Stimulated activated CD8-positive, alpha-beta memory T cell treated with anti-CD3 and anti-CD28 coated beads, Interleukin-15, amount 100 ng/mL, for 48 hours (primary cell): ENCODE data around the gene TSPAN4.

ENCODE experiments used
- DNase-seq, 2 donors: peaks; one replicate each; pipeline ENCODE4 v3.0.0-alpha.2; 2020; ENCODE audit warnings: low read depth in 2 of 2

Gene TSPAN4

DNA sequence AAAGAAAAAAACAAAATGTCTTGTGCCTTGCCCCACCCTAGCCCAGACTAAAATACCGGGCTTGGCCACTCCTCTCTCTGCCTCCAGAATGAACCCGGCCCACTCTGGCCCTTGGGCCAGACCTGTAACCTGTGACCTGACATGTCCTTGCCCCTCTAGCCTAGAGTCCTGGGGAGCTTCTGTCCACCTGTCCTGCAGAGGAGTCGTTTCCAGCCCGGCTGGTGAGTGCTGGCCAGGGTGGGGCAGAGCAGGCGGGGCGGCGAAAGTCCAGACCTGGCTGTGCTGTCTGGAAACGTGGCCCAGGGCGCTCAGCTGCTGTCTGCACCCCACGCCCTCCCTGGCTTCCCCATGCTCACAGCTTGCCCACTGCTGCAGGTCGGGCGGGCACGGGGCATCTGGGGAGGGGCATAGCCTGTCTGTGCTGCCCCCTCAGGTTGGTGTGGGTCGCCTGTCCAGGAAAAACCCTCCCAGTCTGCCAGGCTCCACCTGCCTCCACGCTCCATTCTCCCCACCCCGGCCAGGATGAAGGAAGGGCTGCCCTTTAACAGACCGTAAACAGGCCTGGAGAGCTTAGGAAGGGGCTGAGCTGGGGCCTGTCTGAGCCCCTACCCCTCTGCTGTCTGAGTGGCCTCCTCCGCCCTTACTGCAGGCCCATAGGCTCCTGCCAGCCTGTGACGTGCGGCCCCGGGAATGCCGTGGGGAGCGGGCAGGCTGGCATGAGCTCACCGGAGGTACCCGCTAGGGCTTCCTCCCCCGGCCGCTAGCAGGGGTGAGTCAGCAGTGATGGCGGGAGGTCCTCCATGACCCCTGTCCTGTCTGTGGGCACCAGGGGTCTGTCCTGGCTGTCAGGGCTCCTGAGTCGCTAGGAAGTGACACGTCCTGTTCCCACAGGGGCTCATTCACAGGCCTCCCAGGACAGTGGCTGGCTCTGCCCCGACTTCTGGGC is 8.0 kb upstream of the TSPAN4 start:
- DNase-seq: no peak

DNA sequence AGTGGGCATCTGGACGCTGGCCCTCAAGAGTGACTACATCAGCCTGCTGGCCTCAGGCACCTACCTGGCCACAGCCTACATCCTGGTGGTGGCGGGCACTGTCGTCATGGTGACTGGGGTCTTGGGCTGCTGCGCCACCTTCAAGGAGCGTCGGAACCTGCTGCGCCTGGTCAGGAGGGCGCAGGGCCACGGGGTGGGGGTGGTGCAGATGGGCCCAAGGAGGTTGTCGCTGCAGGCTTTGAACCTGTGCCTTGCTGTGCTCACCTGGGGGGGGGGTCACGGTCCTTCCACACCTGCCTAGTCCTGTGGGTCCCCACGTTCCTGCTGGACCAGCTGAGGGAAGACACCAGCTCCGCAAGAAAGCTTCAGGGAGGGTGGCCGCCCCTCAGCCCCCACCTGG is 6.4 kb upstream of the TSPAN4 start:
- DNase-seq: no peak

DNA sequence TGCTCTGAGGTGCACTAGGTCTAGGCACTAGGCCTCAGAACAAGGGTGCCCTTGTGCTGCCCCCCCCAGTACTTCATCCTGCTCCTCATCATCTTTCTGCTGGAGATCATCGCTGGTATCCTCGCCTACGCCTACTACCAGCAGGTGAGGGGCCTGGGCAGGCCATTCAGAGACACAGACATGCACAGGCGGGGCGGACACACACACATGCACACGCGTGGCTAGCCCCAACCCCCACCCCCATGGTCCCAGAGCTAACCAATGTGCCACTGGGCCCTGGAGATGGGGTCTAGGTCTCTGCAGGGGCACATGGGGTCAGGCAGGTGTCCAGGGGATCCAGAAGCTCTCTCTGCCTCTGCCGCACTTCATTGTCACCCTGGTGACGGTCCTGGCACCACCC is 6.0 kb upstream of the TSPAN4 start:
- DNase-seq: no peak

DNA sequence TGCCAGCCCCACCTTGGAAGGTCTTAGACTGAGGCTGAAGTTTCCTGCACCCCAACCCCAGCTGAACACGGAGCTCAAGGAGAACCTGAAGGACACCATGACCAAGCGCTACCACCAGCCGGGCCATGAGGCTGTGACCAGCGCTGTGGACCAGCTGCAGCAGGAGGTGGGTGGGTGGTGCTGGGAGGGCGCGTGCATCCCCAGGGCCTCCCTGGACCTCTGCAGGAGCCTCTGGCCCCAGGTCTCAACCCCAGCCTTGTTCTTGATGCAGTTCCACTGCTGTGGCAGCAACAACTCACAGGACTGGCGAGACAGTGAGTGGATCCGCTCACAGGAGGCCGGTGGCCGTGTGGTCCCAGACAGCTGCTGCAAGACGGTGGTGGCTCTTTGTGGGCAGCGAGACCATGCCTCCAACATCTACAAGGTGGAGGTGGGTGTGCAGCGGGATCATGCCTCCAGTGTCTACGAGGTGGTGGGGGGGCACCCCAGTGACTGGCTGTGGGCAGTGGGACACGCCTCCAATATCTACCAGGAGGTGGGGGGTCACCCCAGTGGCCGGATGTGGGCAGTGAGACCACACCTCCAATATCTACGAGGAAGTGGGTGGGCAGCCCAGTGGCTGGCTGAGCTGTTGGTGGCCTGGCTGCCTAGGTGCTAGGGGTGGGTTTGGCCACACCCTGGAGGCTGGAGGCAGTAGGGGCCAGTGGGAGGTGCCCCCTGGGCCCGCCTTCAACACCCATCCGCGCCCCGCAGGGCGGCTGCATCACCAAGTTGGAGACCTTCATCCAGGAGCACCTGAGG is 5.3 kb upstream of the TSPAN4 start:
- no peak for DNase-seq

DNA sequence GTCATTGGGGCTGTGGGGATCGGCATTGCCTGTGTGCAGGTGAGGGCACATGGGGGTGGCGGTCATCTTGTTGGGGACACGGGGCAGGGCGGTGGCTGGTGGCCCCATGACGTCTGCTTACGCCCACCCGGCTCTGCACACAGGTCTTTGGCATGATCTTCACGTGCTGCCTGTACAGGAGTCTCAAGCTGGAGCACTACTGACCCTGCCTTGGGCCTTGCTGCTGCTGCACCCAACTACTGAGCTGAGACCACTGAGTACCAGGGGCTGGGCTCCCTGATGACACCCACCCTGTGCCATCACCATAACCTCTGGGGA is 4.7 kb upstream of the TSPAN4 start:
- DNase-seq: no peak

DNA sequence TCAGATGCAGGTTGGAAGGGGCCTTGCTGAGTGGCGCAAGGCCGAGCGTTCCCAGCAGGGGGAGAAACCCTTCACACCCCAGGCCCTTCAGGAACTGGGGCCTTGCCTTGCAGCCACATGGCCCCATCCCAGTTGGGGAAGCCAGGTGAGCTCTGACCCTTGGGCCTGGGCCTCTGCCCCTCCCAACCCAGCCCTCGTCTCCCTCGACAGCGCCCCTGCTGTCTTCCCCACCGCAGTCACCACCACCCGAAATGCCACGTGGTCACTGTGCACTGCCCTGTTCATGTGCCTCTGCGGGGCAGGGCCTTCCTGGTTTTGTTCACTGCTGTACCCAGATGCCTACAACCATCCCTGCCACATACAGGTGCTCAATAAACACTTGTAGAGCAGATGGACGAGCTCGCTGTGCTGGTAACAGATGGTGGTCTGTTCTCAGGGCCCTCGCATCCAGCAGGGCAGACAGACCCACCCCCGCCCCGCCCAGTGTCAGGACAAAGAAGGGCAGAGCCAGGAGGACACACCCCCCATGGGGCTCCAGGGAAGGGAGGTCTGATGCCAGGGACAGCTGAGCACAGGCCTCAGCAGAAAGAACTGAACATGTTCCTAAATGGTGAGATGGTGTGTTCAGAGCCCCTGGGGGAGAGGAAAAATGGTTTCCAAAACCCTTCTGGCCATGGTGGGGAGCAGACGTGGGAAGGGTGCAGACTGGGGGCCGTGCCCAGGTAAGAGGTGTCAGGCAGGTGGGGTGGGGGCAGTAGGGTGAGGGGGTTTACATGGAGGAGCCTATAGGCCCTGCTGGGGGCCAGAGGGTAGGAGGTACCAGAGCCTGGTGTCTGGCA is 4.0 kb upstream of the TSPAN4 start:
- DNase-seq: no peak

DNA sequence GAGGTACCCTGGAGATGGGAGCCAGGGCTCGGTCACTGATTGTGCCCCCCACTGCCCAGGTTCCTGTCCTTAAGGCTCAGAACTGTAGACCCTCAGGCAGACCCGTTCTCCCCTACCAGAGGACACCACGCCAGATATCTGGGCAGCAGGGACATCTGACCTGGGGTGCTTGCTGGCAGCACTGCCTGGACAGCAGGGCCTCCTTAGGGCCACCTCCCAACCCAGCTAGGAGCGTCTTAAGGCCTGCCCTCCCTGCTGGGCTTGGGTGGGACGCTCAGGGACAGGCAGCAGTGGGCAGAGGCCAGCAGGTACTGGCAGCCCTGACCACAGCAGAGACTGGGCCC is 3.4 kb upstream of the TSPAN4 start:
- no peak for DNase-seq

DNA sequence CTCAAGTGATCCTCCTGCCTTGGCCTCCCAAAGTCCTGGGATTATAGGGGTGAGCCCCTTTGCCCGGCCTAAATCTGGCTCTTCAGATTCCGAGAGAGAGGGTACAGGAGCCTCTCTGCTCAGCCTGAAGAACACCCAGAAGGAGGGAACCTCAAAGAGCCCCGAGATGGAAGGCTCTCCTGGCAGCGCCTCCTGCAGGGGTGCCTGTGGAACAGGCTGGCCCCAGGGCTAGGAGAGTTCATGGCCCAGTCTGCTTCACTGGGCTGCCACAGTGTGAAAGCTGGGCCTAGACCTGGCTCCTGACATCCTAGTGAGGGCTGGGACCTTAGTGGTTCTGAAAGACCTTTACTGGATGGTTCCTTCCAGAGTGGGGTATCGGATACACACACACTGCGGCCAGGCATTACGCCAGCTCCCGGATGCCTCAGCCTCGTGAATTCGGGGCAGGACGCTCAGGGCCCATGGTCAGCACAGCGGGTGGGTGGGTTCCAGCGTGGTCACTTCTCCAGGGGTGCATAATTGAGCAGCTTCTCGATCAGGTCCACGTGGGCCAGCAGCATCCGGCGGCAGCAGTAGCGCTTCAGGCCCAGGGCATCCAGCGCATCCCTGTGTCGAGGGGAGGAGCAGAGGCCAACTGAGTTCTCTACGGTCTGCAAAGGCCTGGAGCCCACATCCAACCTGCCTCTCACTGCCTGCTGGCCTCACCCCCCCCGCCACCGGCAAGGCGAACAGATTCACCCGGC is 2.6 kb upstream of the TSPAN4 start:
- no peak for DNase-seq

DNA sequence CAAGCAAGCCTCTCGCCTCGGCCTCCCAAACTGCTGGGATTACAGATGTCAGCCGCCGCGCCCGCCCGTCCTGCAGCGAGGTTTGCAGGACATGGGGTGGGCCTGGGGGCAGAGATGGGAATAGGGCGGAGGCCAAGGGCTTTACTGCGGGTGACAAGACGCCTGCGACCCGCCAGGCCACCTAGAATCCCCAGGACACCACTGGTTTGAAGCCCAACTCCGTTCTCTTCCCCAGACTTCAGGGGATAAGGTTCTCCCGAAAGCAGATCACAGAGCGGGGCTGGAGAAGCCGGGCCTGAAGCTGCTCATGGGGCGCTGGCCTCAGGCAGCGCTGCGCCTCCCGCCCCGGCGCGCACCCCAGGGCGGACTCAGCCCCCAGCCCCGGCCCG is 677 bp upstream of the TSPAN4 start:
- DNase-seq: no peak

DNA sequence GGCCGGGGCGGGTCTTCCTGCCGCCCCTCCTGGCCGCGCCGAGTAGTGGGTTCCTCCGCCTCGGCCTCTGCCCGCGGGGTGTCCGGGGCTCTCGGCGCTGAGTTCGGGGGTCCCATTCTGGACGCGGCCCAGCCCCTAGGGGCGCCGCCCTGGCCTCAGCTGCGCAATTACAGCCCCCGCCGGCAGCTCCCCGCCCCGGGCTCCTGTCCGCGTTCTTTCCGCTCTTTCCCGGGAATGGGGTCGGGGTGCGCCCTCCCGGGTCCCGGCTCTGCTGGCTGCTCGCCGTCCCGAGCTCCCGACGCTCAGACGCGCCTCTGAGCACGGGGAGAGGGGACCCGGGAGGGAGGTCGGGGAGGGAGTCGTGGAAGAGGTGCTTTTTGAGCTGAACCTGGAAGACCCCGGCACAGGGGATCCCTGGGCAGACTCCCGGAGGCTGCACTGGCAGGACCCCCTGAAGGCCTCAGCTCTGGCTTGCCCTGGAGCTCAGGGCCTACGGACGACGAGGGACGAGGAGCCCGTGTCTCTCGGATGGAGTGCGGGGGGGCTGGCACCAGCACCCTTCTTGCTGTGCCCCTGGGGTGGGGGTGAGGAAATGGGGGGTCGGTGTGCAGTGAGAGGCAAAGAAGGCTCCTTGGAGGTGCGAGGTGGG is 558 bp downstream of the TSPAN4 start:
- no peak for DNase-seq

DNA sequence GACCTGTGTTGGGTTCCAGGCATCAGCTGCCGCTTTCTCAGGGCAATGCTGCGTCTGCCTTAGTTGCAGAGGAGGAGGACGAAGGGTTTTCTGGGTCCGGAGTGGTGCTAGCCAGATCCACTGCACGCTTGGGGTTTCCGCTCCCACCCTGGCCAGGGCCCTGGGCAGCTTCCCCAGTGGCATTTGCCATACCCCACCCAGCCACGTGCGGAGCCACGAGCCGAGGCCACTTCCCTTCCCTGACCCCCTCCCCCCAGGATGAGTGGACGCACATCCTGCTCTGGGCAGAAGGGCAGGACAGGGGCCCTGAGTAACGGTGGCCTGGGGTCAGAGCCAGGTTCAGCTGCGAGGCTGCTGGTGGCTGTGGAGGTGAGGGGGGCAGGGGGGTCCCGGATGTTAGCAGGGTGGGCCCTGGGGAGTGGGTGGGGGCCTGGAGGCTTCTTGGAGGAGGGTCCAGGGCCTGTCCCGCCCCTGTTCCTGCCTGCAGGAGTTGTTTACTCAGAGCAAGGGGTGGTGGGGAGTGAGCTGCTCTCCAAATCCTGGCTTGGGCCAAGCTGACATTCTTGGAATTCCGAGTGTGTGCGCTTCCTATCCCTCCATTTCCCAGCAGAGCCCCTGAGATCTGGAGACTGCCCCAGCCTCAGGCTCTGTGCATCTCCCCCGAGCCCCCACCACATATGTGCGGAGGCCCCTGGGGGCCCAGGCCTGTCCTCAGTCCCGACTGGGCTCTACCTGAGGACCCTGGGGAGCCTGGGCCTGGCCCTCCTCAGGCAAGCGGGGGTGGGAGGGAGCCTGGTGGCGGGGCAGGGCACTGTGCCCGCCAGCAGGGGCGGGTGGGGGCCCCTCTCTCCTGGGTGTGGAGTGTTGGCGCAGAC is 1.4 kb downstream of the TSPAN4 start:
- no peak for DNase-seq

DNA sequence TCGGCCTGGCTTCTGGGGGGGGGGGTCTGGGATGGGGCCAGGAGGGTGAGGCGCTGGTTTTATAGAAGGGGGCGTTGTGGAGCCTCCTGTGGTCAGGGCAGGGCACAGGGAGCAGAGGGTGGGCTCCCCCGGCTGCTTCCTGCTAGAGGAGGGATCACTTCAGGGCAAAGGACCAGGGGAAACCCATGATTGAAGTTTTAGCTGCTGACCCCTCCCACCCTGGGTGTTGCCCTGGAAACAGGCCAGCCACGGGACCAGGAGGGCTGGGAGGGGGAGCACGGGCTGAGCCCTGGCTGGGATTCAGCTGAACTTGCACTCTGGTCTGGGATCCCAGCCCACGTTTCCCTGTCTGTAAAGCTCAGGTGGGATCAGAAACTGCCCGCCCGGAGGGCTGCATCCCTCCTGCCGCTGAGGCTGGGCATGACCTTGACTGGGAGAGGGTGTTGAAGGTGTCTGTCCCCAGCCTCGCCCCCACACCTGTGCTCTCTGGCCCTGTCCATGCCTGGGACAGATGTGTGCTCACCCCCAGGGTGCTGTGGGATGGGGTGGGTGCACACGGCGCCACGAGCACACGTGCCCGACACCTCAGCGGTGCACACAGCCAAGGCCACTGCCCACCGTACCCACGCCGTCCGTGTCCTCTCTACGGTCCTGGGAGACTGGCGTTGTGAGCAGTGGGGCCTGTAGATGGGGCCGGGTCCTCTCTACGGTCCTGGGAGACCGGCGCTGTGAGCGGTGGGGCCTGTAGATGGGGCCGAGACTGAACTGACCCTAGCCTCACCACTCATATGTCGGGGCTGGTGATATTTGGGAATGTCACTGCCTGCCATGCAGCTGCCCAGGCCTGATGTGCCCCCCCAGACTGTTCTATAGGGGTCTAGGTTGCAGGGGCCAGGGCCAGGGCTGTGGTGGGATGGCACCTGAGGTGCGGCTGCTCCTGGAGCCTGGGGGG is 2.3 kb downstream of the TSPAN4 start:
- DNase-seq: no peak

DNA sequence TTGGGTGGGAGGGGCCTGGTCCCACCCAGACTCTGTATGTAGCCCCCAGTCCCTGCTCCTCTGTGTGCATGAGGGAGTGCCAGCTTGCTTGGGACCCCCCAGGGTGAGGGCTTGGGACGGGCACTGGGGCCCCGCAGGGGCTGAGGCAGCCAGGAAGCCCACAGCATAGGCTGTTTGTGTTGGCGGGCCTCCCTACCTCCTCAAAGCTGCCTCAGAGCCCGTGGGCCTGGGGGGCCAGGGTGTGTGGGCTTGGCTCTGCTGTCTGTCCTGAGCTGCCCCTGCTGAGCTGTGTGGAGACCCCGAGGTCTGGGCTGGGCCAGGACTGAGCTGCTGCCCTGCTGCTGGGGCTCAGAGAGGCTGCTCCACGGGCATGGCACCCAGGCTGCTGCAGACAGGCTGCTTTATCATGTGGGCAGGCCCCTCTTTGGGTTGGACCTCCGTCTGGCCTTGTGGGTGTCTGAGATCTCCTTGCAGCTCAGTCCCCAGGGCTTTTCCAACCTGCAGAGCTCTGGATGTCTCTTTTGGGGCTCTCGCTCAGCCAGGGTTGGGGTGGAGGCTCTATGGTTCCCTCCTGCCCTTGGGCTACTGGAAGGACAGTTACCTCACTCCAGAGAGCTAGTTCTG is 3.3 kb downstream of the TSPAN4 start:
- DNase-seq: no peak

DNA sequence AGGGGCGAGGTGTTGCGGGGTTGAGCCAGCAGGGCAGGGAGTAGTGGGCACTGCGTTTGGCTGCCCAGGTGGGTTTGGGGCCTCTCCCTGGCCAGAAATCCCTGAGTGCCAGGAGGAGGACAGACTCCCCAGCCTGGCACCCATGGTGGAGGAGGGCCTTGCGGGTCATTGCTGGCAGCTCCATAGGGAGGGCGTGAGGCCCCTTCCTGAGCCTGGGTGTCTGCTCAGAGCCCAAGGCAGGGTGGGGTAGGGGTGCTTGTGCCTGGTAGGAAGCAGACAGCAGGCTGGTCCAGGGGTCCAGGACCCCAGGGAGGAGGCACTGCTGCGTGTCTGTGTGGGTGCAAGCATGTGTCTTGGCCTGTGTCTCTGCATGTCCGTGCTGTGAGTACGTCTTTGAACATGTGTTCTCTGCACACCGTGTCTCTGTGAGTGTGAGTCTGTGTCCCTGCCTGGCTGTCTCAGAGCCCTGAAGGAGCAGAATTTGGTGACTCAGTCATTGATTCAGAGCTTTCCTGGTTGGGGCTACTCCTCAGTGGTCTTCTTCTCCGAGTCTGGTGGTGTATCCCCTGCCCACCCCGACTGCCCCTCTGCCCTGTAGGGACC is 3.9 kb downstream of the TSPAN4 start:
- no peak for DNase-seq

DNA sequence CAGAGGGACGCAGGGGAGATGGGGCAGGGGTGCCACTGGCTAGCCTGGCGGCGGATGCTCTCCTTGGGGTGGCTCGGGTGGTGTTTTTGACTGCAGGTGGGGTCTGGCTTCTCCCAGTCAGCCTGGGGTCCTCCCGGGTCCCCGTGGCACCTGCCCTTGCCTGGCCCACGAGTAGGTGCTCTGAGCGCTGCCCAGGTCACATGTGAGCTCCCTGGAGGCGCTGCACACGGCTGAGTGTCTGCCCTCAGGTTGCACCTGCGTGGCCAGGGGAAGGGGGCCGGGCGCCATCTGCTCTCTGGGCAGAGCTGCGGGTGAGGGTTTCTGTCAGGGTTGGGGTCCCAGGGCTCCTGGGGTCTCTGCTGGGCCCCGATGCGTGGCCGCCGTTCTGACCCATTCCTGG is 5.2 kb downstream of the TSPAN4 start:
- DNase-seq: no peak

DNA sequence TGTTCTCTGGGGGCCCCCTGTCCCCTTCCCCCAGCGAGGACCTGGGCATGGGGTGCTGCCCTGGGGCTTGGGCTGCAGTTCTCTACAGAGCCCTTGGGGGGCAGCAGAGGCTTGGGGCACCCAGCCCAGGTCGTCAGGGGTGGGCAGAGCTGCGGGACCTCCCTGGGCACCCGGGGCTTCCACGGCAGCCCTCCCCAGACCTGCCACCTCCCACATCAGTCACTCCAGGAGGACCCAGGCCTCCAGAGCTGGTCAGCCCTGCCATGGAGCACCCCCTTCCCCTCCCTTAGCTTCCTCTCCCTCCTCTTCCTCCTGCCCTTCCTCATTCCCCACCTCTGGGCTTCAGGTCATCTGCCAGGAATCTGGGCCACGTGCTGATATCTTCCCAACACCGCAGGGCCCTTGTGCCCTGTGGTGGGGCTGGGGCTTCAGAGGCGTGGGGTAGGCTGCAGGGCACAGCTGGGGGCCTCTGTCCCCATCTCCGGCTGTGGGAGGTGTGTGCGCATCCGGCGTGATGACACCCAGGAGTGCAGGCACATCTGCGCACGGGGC is 5.8 kb downstream of the TSPAN4 start:
- peak; percentile 41 to 52 for DNase-seq

DNA sequence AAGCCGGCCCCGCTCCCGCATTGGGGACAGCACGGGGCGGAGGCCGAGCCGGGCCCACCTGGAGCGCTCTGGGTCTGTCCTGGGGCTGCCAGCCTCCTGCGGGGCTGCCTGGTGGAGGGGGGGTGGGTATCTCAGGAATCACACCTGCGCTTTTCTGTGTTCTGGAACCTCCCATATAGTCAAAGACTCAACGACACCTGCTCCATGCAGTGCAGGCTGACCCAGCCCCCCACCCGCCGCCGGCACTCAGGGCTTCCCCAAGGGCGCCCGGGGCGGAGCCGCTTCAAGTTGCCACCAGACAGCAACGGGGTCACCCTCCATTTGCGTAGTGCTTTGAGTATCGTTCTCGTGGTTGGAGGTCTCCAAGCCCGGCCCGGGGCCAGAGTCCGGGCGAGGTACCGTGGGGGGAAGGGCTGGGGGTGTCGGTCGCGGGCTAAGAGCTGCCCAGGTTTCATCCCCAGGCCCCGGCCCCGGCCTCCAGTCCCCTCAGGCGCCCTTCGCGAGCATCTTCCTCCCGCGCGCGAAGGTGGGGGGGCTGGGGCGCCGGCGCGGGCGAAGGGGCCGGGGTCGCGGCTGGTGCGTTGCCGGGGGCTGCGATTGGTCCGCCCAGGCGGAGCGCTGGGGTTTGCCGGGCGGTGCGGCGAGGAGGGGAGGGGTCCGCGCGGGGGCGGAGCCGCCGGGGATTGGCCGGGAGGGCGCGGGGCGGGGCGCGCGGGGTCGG is 6.6 kb downstream of the TSPAN4 start:
- no peak for DNase-seq
